Astrocyte of the cerebellum (primary cell): Measurements from ENCODE around the gene CBLN3.

Experiments used
- DNase-seq: peaks from one replicate; pipeline ENCODE4 v3.0.0-alpha.2; 2011; ENCODE audit warnings: low read depth
- H3K4me3 ChIP-seq: 2 replicates; pipeline ENCODE4 v1.5.1; 2011; ENCODE audit warnings: mild to moderate bottlenecking, low read depth, low read length, moderate library complexity
- in situ Hi-C: cut with HindIII; loops from 2 replicates; pipeline ENCODE4 v1.10.0; 2017; ENCODE audit warnings: low sequenced_read_pairs
- TF ChIP-seq, protein P1 (sequence below): IDR thresholded peaks from 2 replicates; pipeline ENCODE4 v1.5.1; 2012; ENCODE audit warnings: low read length, low read depth, moderate library complexity, mild to moderate bottlenecking; ENCODE audit errors: missing control alignments

The CBLN3 gene

GRCh38 chr14:24378327-24378726 is 51.1 kb downstream of the CBLN3 start:
- no peak for DNase-seq
- H3K4me3 ChIP-seq: no peak overlapping the region
- in situ Hi-C loops: no loop called here
- TF ChIP-seq, protein P1, sequence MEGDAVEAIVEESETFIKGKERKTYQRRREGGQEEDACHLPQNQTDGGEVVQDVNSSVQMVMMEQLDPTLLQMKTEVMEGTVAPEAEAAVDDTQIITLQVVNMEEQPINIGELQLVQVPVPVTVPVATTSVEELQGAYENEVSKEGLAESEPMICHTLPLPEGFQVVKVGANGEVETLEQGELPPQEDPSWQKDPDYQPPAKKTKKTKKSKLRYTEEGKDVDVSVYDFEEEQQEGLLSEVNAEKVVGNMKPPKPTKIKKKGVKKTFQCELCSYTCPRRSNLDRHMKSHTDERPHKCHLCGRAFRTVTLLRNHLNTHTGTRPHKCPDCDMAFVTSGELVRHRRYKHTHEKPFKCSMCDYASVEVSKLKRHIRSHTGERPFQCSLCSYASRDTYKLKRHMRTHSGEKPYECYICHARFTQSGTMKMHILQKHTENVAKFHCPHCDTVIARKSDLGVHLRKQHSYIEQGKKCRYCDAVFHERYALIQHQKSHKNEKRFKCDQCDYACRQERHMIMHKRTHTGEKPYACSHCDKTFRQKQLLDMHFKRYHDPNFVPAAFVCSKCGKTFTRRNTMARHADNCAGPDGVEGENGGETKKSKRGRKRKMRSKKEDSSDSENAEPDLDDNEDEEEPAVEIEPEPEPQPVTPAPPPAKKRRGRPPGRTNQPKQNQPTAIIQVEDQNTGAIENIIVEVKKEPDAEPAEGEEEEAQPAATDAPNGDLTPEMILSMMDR: no peak

GRCh38 chr14:24377657-24378056 is 51.8 kb downstream of the CBLN3 start:
- DNase-seq: no peak
- H3K4me3 ChIP-seq: no peak overlapping the region
- in situ Hi-C loops: no loop called here
- TF ChIP-seq, protein P1: no peak

- DNase-seq: no peak
- no peak overlapping the region for H3K4me3 ChIP-seq
- TF ChIP-seq, protein P1: no peak
- in situ Hi-C loops: no loop called here
Measured at GRCh38 chr14:24377126-24377525, 52.3 kb downstream of the CBLN3 start.
